ENCODE results near the gene HIP1R.

The HIP1R gene

GRCh38 chr12:122847921-122848421, 12.7 kb downstream of the HIP1R start:
- DNase-seq (ENCODE audit: low spot score): no peak

GRCh38 chr12:122848471-122849351, 13.5 kb downstream of the HIP1R start:
- DNase-seq (ENCODE audit: low spot score): no peak

DNA sequence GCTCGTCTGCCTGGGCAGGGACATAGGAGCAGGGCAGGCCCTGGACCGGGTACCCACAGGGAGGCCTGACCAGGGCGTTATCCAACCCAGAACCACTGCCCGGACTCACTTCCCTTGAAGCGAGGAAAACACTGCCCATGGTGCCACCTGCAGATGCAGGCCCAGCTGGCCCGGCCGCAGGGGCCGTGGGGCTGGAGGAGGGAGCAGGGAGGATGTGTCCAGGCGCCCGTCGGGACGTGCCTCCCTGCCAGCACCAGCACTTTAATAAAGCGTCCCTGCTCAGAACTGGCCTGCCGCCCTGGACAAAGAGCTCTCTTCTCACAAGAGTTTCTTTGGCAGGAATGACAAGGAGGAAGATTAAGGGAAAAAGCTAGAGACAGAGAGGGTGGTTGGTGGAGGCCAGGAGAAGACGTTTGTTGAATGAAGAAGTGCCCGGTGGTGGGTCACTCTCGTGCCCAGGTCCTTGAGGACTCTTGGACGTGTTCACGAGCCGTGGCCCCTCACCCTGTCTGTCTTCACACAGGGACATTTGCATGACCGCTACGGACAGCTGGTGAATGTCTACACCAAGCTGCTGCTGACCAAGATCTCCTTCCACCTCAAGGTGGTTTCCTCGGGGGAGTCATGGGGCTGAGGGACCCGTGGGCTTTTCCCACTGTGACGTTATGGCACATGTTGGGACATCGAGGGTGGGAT, 14.2 kb downstream of the HIP1R start:
- no peak for DNase-seq (ENCODE audit: low spot score)

GRCh38 chr12:122850048-122850445, 14.8 kb downstream of the HIP1R start:
- no peak for DNase-seq (ENCODE audit: low spot score)

DNA sequence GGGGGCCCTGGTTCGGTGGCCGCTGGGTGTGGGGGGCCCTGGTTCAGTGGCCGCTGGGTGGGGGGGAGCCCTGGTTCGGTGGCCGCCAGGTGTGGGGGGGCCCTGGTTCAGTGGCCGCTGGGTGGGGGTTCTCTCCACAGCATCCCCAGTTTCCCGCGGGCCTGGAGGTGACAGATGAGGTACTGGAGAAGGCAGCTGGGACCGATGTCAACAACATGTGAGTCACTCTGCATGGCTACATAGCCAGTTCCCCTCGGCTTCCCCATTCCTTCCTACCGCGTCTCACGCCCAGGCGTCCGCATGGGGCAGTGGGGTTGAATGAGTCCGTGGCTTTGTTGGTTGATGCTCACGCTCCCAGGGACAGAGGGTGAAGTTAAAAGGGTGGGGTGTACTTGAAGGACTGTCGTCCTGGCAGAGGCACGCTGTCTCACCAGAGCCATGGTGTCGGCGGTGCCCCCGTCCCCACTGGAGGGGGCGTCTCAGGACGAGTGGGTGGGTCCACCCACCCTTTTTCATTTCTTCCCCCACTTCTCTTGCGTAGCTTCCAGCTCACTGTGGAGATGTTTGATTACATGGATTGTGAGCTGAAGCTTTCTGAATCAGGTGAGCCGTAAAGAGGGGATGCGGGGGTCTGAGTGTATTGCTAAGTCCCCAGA, 15.6 kb downstream of the HIP1R start:
- DNase-seq (ENCODE audit: low spot score): no peak

DNA sequence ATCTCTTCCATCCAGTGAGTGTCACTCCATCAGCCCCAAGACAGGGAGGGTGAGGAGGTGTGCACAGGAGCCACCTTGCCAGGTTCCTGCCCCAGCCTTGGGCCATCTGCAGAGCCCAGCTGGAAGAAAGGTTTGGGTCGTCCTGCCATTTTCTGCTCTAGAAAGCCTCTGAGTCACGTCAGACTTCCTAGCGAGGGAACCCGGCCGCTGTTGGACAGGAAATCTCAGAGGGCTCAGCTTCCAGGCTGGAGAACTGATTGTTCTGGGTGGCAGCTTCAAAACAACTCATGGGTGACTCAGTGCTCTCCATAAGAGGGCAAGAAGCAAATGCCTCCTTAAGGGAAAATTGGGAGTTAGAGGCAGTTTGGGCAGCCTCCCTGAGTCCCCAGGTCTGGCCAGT, 16.6 kb downstream of the HIP1R start:
- no peak for DNase-seq (ENCODE audit: low spot score)

- no peak for DNase-seq (ENCODE audit: low spot score)
These were observed 17.3 kb downstream of the HIP1R start for GRCh38 chr12:122852336-122853275.

- no peak for DNase-seq (ENCODE audit: low spot score)
These were observed 18.5 kb downstream of the HIP1R start for GRCh38 chr12:122853582-122854245.

GRCh38 chr12:122854554-122854953, 19.3 kb downstream of the HIP1R start:
- no peak for DNase-seq (ENCODE audit: low spot score)

- no peak for DNase-seq (ENCODE audit: low spot score)
These were observed 20.0 kb downstream of the HIP1R start for GRCh38 chr12:122855071-122855829.

GRCh38 chr12:122855928-122856831, 20.9 kb downstream of the HIP1R start:
- DNase-seq (ENCODE audit: low spot score): no peak

GRCh38 chr12:122856999-122857671, 21.9 kb downstream of the HIP1R start:
- DNase-seq (ENCODE audit: low spot score): no peak

- DNase-seq (ENCODE audit: low spot score): no peak
These were observed 22.9 kb downstream of the HIP1R start for GRCh38 chr12:122858171-122858570.

DNA sequence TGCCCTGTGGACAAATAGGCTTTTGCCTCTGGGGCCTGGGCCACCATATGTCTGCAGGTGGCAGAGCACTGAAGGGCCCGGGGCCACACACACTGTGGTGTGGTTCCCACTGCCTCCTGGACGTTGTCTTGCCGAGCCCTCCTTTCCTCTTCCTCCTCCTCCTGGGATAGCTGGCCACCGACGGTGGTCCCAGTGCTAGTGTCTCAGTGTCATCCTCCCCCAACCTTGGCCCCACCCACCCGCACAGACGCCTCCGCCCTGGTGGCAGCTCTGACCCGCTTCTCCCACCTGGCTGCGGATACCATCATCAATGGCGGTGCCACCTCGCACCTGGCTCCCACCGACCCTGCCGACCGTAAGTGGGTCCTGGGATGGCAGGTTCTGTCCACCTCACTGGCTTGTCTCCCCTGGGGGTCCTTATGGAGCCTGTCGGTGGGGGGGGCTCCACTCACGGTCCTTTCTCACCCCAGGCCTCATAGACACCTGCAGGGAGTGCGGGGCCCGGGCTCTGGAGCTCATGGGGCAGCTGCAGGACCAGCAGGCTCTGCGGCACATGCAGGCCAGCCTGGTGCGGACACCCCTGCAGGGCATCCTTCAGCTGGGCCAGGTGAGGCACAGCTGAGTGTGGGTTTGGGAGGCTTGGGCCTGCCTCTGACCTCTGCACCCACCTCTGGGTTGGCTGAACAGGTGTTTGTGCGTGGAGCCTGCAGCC, 23.5 kb downstream of the HIP1R start:
- DNase-seq (ENCODE audit: low spot score): no peak

DNA sequence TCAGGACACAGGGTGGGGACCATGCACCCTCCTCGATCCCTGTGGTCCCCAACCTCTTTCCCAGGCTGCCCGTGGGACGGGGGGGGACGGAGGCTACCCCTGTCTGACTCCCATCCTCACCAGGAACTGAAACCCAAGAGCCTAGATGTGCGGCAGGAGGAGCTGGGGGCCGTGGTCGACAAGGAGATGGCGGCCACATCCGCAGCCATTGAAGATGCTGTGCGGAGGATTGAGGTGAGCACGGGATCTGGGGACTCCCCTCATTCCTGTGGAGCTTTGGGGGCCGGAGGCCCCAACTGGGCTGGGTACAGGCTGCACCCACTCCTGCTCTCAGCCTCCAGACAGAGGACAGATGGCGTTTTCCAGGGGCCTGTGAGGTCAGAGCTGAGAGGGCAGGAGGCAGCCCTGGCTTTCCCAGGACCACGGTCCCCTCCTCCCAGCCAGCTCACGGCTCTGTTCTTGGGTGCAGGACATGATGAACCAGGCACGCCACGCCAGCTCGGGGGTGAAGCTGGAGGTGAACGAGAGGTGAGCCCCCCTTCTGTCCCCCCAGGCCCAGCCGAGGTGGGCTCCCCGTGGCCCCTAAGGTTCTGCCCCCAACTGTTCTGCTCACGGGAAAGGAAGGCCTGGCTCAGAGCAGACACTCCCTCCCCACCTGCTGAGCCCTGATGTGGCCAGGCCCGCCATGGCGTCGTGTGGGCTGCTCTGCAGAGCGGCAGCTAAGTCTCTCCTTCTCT, 24.2 kb downstream of the HIP1R start:
- no peak for DNase-seq (ENCODE audit: low spot score)

DNA sequence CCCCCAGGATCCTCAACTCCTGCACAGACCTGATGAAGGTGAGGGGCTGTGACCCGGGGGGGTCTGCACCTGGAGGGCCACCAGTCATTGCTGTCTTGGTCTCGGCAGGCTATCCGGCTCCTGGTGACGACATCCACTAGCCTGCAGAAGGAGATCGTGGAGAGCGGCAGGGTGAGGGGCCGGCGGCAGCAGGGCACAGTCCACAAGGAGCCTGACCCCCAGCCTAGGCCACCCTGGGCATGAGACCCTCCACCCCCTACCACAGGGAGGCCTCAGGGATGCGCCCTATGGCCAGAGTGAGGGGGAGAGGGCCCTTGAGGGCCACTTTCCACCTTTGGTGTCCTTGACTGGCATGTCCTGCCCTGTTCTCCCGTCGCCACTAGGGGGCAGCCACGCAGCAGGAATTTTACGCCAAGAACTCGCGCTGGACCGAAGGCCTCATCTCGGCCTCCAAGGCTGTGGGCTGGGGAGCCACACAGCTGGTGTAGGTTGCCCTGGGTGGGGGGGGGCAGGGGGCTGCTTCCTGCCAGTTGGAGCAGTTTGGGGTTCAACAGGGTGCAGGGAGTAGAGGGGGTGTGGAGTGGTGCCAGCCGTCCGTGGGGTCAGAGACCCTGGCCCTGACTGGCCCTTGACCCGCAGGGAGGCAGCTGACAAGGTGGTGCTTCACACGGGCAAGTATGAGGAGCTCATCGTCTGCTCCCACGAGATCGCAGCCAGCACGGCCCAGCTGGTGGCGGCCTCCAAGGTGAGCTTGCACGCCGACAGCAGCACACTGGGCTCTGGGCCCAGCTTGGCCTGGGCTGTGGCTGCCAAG, 25.0 kb downstream of the HIP1R start:
- DNase-seq (ENCODE audit: low spot score): peak; percentile 71

Data from germinal center (tissue), 1 donor.